HG03520 (cell line): ENCODE results near the gene PGPEP1.
"Not testable (repeated sequence)": the region's sequence is repeated elsewhere in the genome, so short reads cannot be mapped to it uniquely, and the experiment has no call there.

ENCODE experiments used
- ATAC-seq: cut with Tn5 transposase; IDR thresholded peaks from one replicate; pipeline ENCODE4 v1.9.1; 2021; ENCODE audit warnings: mild to moderate bottlenecking, moderate library complexity; ENCODE audit not compliant: unreplicated experiment

Gene PGPEP1

GRCh38 chr19:18308051-18308947, 32.1 kb upstream of the PGPEP1 start:
- no peak for ATAC-seq

- no peak for ATAC-seq
Observed at GRCh38 chr19:18308948-18309325, 31.5 kb upstream of the PGPEP1 start.

- no peak for ATAC-seq
Observed at GRCh38 chr19:18309525-18310064, 30.8 kb upstream of the PGPEP1 start.

- ATAC-seq: no peak
Observed at GRCh38 chr19:18310118-18310909, 30.1 kb upstream of the PGPEP1 start.

GRCh38 chr19:18310966-18311365, 29.4 kb upstream of the PGPEP1 start:
- ATAC-seq: no peak

DNA sequence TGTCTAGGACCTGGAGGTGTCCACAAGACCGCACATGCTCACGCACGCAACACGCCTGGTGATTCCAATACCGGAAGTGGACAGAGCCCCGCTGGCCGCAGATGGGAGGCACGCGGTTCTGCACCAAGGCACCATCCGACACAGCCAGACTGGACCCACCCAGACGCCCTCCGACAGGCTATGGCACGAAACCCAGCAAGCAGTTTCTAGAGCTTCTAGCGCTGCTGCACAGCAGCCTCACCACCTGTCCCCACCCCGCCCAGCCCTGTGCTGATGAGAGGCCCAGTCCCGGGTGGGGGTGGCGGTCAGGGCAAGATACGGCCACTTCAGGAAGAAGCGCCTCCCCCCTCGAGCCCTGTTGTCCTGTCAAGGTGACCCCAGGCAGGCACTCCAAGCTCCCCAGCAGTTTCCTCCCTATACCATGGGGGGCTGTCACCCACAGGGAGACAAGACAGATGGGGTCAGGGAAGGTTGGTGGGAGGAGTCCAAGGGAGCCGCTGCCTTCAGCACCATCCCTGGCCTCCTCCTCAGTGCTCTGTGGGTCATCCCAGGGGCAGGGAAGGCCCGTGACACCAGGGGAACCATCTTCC, 28.8 kb upstream of the PGPEP1 start:
- ATAC-seq: no peak

- ATAC-seq: no peak
Observed at GRCh38 chr19:18312092-18312534, 28.3 kb upstream of the PGPEP1 start.

DNA sequence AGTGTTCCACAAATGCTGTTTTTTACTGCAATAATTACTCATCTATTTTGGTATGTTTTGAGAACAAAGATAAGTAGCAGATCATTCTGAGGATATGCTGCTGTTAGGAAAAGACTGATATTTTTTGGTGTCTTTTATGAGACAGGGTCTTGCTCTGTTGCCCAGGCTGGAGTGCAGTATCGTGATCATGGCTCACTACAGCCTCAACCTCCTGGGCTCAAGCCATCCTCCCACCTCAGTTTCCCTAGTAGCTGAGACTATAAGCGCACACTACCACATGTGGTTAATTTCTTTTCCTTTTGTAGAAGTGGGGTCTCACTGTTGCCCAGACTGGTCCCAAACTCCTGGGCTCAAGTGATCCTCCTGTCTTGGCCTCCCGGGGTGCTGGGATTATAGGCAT, 27.0 kb upstream of the PGPEP1 start:
- no peak for ATAC-seq

GRCh38 chr19:18317961-18318800, 22.2 kb upstream of the PGPEP1 start:
- no peak for ATAC-seq

DNA sequence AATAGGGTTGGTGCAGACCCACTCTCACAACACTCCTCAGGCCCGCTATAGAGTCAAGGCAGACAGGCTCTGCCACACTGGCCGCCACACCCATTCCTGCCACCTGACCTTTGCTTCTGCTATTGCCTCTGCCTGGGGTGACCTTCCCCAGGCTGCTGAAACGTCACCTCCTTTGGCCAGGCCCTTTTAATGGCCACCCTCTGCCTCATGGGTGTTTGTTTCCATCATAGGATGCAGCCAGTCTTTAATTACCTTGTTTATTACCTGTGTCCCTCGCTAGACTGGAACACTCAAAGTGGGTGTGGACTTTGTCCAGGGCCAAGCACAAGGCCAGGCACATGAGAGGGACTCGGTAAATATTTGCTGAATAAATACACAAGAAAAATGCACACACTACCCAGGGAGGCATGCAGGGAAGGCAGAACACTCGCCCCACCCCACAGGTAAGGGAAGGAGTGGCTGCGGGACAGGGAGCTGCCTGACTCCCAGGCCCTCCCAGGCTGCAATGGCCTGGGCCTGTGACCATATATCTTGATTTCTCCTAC, 20.7 kb upstream of the PGPEP1 start:
- ATAC-seq: no peak

DNA sequence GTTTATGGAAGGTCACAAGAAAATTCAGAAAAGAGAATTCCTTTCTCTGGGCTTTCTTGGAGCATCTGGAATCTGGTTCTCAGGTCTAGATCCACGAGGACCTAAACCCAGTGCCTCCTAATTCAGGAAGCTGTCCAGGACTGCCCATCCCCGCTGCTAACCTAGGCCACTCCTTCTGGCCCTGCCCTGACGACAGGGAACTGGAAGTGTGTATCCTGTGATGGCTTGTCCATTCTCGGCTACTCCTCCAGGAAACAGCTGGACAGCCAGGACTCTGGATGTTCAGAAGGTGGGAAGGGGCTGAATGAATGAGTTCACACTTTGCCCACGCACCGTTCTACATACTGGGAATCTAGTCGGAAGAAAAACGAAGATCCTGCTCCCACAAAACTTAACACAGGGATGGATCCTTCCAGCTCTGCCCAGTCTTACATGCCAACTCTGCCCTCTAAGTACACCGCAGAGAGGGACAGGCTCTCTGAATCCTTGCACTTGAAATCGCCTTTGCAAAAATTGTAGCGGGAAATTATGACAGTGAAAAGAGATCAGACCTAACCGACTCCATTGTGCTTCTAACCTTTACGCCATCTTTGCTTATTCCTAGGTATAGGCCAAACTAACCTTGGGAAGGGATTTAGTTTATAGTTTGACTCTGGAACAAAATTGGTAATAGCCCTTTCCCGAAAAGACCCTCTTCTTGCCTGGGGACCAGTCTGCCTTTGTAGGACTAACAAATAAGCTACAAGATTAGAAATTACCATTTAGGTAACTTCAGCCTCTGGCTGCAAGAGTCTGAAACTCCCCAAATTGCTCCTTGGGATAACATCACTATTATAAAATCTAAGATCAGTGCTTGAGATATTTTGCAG, 19.3 kb upstream of the PGPEP1 start:
- no peak for ATAC-seq

DNA sequence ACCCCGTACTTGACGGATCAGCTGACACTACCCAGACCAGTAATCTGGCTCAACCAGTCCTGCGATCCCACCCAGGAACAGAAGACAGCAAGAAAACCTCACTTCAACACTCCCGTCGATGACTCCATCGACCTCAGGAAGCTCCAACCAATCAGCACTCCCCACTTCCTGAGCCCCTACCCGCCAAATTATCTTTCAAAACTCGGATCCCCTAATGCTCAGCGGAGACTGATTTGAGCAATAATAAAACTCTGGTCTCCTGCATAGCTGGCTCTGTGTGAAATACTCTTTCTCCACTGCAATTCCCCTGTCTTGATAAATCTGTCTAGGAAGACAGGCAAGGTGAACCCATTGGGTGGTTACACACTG, 18.7 kb upstream of the PGPEP1 start:
- ATAC-seq: no peak

DNA sequence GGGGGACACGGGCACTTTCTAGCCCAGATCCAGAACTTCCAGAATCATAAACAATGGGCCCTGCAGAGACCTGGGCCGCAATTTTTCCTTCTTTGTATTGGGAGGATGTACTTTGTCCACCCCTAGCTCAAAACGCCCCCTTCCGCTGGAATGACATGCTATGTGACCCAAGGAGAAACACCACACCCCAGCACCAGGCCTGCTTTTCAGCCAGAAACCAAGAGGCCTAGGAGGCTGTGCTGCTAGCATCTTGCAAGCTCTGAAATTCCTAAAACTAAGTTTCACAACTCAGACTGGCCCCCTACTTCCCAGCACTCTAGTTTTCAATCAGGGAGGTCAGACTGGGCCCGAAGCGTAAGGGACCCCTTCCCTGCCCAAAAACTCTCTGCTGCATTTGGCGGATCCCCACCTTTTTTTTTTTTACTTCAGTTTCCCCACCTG, 18.1 kb upstream of the PGPEP1 start:
- no peak for ATAC-seq

DNA sequence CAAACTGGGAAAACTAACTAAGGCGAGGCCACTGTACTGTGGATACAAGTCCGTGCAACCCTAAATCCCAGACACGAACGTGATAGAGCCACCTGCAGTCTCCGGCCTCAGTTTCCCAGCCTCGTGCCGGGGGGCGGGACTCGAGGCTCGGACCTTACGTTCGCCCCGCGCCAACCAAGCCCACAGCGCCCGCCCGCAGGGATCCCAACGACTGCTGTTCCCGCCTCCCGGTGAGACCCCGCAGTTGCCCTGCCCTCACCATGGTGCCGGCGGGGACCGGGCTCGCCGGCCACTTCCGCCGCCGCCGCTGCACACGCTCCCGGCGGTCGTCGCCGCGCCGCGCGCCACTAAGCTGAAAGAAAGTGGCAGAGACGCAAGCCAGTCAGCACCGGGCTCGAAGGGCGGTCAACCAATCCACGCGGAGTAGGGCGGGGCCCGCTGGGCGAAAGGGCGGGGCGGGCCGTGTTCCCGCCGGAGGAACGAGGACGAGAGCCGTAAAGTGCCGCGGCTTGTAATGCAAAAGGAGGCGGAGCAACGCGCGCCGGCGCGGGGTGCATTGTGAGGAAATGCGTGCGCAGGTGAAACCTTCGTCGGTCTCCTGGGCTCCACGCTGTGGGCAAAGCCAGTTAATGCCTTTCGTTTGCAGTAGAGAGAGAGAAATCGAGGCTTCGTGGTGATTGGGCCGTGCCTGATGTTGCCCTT, 17.5 kb upstream of the PGPEP1 start, which contains the start of gene LSM4:
TSS of gene LSM4 (minus strand) at position 318 of the 702 bp plus-strand sequence. CDS start at position 262, 56 bp downstream.
- peak; percentile 91 for ATAC-seq

- not testable (repeated sequence) for ATAC-seq
Observed at GRCh38 chr19:18324373-18324731, 16.0 kb upstream of the PGPEP1 start.

DNA sequence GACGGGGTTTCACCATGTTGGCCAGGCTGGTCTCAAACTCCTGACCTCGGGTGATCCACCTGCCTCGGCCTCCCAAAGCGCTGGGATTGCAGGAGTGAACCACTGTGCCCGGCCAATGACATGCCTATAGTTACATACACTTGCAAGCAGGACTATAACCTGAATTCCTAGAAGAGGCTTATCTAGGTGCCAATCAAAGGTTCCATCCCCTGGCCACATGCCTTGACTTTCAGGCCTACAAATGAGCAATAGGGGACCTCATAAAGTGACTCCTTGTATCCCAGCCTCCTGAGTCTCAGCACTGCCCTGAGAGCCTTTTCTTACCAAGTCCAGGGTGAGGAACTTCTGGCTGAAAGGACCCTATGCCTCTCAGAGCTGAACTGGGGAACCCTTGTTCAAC, 13.6 kb upstream of the PGPEP1 start:
- ATAC-seq: no peak

DNA sequence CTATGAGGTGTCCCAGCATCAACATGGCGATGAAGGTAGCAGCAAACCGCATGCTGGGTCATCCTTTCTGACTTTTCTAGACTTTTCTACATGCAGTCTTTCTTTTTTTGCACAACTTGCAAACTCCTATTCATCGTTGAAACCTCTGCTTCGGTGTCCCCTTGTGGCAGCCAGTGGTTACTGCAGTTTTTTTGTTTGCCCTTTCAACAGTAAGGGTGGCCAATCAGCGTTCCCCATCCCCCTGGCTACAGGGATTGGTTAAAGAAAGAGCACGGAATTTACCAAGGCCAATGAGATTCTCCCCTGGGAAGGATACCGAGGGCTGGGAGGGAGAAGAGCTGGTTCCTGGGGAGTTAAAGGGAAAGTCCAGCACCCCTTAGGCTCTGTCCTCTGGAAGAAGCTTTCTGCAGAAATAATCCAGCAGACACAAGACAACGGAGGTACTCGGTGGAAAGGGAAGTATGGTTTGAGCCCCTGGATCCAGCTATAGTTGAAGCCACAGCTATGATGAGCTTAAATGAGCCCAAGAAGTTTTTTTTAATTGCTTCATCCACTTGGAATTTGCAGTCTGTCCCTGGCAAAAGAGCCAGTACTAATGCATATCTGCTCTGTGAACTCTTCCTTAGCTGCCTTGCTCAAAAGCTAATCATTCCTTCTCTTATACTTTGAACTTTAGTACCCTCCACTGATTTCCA, 11.9 kb upstream of the PGPEP1 start:
- peak; percentile 73 for ATAC-seq

DNA sequence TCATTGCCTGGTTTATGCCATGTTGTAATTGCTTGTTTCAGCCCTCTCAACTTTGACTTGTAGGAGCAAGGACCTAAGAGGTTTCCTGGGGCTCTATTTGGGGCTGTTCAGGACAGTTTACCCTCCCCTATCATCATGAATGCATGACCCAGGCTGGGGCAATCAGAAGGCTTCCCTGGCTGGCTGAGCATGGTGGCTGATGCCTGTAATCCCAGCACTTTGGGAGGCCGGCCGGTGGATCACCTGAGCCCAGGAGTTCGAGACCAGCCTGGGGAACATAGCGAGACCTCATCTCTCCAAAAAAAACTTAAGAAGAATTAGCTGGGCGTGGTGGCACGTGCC, 11.4 kb upstream of the PGPEP1 start:
- ATAC-seq: no peak
